ENCODE results near the gene BCL11A.

DNA sequence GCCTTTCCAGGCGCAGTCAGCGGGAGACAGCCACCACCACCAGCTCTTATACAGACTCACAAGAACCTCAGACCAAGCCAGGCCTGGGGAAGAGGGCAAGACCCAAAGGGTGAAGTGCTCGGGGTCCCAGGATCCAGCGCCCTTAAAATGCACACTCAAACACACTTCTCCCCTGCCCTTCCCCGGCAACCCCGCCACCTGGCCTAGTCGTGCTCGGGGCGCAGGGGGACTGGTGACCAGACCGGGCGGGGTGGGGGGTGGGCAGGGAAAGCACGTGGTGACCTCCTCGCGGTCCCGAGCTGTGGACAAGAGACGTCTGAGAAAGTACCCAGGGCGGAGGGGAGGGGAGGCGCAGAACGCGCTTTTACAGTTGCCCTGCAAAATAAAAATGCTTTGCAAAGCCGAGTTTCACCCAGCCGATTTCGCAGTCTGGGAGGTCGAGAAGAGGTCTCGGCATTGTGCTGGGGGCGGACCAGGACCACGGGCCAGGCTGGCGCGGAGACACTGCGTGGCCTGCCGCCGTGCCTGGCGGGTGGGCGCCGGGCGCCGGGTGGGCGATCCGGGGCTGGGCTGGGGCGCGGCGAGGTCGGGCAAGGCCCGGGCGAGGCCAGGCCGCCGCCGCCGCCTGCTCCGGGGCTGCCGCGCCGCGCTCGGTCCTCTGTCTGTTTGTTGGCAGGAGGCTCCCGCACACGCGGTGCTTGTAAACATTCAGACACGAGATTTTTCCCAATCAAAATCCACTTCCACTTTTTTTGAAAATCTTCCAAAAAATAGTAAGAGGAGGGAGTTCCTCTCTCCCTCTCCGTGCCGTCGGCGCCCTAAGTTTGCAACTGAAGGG, 2.0 kb downstream of the BCL11A start:
- TF ChIP-seq POLR2A (IDR thresholded peaks at IDR 0.05): peak in 1 of 4 donors; percentile 4
- TF ChIP-seq, protein P1, sequence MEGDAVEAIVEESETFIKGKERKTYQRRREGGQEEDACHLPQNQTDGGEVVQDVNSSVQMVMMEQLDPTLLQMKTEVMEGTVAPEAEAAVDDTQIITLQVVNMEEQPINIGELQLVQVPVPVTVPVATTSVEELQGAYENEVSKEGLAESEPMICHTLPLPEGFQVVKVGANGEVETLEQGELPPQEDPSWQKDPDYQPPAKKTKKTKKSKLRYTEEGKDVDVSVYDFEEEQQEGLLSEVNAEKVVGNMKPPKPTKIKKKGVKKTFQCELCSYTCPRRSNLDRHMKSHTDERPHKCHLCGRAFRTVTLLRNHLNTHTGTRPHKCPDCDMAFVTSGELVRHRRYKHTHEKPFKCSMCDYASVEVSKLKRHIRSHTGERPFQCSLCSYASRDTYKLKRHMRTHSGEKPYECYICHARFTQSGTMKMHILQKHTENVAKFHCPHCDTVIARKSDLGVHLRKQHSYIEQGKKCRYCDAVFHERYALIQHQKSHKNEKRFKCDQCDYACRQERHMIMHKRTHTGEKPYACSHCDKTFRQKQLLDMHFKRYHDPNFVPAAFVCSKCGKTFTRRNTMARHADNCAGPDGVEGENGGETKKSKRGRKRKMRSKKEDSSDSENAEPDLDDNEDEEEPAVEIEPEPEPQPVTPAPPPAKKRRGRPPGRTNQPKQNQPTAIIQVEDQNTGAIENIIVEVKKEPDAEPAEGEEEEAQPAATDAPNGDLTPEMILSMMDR (IDR thresholded peaks at IDR 0.05): no peak

Measured in esophagus squamous epithelium (tissue), 4 donors.